C1 segment of cervical spinal cord (tissue), 14 donors: ENCODE results near the gene WWP2.
A peak's percentile ranks its signal among the peaks of the same experiment; 100 is the strongest.

ENCODE experiments used
- DNase-seq, 14 donors: peaks; one replicate each; lab custom pipeline; 2025; lab: John Stamatoyannopoulos, UW

Gene WWP2

DNA sequence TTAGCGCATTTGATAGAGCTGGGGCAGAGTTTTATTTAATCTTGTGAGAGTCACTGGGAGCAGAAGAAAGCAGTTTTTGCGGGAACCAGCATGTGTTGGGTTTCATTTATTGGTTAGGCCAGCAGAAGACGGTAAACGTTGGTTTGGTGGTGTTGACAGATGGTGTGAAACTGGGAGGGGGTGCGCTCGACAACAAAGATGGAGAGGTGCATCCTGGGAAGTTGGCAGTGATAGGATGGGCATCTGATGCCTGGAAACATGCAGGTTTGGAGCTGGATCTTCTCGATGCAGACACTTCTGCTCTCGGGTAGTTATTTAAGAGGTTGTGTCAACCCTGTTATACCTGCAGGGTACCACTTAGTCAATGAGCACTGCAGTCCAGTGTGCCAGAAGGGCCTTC, 164.1 kb downstream of the WWP2 start:
- DNase-seq, result peak in 2 of 14 donors; percentile 4 to 82

DNA sequence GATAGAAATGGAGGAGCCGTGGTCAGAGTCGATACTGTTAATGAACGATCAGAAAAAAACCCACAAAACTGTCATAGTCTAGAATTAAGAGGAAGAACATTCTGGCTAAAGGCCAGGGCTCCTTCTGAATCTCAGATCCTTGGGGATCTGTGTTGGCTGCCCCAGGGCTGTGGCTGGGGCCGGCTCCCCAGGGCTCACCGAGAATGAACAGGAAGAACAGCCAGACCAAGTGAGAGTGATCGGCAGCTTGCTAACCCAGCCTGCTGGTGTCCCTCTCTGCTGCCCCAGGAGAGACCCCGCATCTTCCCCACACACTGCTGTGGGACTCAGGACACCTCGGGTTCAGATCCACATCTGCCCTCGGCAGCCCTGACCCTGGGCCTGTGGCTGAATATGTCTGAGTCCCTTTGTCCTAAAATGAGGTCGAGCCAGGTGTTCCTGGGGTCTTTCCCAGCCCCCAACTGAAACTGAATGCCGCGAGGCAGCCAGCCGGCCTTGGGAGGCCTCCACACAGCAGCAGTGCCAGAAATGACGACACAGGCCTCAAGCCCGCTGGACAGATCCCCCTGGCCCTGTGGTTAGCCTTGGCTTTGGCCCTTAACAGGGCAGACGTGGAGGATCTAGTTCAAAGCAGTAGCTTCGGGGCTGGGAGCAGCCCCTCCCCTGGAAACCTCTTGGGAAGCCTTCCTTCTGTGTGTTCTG, 165.1 kb downstream of the WWP2 start:
- peak in 10 of 14 donors; percentile 12 to 57 (median 28) for DNase-seq

DNA sequence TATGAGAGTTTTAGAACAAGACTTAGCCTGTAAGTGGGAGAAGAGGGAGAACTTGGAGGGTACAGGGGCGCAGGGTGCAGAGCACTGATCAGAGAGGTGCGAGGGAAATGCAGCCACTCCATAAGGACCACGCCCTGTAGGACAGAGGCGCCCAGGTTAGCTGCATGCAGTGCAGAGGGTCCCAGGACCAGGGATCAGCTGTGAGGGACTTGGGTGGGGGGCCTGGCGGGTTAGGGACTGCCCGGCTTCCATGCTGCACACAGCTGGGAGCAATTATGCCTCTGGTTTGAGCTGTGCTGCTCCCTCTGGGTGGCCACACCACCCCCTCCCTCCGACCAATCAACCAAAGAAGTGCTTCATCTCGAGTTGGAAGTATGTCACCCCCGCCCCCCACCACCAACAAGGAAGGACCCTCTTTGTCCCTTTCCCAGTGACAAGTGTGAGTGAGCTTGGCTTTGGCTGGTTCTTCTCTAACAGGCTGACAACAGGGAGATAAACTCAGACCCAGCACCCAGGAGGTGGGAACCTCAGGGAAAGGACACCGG, 166.8 kb downstream of the WWP2 start:
- no peak for DNase-seq

DNA sequence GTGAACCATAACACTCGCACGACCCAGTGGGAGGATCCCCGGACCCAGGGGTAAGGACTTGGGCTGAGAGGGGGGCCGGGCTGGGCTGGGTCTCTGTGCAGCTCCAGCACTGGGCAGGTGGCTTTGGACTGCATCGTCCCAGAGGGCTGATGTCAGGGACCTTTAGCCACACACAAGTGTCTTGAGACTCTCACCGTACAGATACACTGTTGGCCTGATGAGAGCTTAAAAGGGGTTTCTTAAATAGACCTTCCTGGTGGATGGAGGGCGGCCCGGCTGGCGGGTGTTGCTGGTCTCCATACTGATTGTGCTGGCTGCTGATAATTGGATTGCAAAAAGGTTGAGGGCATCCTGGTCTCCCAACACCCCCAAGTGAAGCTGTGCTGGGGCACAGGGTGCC, 167.3 kb downstream of the WWP2 start:
- no peak for DNase-seq

DNA sequence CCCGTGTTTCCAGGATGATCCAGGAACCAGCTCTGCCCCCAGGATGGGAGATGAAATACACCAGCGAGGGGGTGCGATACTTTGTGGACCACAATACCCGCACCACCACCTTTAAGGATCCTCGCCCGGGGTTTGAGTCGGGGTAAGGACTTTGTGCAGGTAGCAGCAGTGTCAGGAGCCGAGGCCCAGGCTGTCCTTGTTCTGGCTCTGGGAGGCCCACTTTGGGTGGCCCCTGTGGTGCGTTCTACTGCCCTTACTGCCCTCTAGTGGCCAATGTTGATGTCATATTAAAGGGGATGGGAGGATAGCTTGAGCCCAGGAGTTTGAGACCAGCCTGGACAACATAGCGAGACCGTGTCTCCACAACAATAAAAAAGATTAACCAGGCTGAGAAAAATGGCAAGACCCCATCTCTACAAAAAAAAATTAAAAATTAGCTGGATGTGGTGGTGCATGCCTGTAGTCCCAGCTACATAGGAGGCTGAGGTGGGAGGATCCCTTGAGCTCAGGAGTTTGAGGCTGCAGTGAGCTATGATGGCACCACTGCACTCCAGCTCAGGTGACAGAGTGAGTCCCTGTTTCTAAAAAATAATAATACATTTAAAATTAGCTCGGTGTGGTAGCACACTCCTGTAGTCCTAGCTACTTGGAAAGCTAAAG, 168.1 kb downstream of the WWP2 start:
- DNase-seq, result peak in 6 of 14 donors; percentile 11 to 45 (median 25)

DNA sequence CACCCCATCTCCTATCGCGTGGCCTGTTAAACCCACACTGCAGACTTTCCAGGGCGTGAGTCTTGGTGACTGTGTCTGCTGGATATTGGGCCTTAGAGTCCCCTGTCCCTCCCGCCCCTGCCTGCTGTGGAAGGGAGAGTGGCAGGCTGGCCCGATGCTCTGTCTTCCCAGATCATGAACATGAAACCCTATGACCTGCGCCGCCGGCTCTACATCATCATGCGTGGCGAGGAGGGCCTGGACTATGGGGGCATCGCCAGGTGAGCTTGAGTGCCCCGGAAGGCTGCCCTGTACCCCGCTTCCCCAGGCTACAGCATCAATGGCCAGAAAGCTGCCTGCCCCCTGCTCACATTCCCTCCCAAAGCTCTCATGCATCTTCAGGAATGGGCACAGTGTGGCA, 169.5 kb downstream of the WWP2 start:
- DNase-seq, result no peak

DNA sequence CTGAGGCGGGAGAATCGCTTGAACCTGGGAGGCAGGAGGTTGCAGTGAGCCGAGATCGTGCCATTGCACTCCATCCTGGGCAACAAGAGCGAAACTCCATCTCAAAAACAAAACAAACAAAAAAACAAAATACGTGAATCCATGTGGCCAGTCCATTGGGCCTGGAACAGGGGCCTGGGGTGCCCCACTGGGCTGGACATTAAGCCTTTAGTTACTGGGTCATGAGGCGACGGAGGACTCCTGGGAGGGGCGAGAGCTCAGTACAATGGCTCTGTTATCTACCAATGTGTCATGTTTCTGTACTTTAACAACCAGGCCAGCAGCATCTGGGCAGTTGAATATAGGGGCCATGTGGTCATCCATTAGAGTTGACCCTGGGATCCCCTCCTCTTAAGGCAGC, 170.1 kb downstream of the WWP2 start:
- DNase-seq, result peak in 7 of 14 donors; percentile 17 to 67 (median 32)

DNA sequence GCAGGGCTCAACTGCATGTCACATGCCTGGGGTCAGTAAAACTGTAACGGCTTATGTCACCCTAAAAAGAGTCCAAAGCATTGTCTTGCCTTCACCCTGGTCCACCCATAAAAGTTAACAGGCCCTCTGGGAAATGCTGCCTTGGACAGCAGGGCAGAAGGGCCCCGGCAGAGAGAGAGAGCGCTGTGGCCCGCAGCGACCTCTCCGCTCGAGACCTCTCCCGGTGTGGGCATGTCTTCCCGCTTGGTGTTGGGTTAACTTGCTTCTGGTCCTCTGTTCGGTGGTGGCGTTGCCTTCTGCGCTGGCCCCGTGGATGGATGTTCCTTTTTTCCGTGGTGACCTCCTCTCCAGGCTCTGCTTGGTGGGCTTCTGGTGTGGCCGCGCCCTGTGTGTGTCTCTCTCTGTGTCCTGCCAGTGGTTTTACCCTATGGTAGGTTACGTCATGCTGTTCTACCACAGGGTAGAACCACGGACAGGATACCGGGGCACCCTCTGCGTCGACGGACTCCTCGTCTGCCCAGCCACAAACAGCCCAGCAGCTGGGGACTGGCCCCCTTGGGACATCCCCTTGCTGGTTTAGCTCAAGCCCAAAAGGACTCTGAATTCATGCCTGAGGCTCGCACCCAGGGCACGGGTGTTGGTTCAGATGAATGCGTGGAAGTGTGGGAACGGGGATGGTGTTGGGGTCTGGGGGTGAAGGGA, 170.7 kb downstream of the WWP2 start:
- DNase-seq, result no peak

DNA sequence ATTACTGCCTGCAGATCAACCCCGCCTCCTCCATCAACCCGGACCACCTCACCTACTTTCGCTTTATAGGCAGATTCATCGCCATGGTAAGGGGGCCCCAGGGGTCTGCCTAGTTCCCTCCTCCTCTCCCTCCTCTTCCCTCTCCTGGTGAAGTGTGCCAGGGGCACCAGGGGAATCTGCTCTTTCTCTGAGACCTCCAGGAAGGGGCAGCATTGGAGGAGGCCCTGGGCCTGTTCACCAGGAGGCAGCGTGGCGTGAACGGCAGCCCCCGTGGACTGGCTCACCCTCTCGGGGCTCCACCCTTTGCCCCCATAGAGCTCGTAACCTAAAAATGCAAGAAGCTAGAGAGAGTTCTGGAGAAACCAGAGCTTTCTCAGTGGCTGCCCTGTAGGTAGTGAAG, 171.9 kb downstream of the WWP2 start:
- no peak for DNase-seq

DNA sequence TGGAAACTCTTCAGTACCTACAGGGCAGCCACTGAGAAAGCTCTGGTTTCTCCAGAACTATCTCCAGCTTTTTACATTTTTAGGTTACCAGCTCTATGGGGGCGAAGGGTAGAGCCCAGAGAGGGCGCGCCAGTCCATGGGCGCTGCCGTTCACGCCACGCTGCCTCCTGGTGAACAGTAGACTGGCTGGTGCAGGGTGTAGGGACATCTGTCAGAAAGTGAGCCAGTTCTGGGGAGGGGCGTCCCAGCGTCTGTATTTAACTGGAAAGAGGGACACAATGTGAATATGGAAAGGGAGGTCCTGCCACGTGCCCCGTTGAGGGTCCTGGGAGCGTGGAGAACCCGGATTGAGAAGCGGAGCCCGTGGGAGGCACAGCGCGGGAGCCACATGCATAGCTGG, 172.6 kb downstream of the WWP2 start:
- no peak for DNase-seq

DNA sequence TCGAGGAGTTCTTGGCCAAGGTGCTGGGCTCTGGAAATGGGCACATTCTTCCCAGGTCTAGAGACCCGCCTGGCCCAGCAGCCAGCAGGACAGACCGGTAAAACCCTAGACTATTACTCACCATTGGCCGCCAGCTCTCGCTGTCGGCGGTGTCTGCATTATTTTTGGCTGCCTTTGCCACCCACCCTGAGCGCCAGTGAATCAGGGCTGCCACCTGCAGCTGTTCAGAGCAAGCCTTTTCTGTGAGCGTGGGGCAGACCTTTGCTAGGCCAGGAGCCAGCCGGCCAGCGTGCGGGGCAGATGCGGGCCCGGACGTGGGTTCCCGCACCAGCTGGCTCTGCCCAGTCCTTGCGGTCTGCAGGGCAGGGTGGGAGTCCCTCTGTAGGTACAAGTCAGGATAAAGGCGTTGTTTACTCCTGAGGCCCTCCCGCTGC, 173.2 kb downstream of the WWP2 start:
- DNase-seq, result no peak

DNA sequence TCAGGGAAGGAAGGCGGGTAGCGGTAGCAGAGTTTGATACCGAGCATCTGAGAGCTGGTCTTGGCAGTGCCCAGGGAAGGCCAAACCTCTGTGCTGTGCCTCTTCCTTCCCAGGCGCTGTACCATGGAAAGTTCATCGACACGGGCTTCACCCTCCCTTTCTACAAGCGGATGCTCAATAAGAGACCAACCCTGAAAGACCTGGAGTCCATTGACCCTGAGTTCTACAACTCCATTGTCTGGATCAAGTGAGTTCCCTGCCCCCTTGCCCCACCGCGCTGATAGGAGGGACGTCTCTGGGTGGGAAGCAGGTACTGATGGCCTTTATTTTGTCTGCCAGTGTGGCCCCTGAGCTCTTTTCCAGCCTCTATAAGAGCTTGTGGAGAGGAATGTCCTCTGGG, 173.6 kb downstream of the WWP2 start:
- DNase-seq, result no peak

DNA sequence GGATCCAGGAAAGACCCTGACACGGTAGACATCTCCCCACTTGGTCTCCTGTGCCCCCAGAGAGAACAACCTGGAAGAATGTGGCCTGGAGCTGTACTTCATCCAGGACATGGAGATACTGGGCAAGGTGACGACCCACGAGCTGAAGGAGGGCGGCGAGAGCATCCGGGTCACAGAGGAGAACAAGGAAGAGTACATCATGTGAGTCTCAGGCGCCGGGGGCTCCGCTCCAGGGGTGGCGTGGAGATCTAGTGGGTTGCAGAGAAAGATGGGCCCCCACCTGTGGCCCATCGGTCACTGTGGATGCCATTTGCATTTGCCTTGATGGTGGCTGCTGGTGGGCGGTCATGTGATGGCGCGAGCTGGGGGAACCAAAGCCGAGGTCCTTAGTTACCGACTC, 174.1 kb downstream of the WWP2 start:
- DNase-seq, result no peak

DNA sequence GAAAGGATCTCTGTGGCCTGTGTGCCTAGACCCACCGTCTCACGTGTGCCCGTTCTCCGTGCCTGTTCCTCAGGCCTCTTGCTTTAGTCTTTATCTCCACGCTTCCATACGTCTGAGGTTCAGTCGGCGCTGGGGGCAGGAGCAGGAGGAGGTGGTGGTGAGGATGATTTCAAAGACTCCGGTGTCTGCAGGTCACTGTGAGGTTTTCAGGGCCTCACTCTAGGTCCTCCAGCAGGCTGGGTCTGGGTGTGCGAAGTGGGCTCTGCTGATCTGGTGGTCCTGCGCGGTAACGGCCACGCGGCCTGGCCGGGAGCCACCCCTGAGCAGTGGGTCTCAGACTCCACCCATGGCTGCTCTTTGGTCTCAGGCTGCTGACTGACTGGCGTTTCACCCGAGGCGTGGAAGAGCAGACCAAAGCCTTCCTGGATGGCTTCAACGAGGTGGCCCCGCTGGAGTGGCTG, 174.6 kb downstream of the WWP2 start:
- DNase-seq, result no peak

DNA sequence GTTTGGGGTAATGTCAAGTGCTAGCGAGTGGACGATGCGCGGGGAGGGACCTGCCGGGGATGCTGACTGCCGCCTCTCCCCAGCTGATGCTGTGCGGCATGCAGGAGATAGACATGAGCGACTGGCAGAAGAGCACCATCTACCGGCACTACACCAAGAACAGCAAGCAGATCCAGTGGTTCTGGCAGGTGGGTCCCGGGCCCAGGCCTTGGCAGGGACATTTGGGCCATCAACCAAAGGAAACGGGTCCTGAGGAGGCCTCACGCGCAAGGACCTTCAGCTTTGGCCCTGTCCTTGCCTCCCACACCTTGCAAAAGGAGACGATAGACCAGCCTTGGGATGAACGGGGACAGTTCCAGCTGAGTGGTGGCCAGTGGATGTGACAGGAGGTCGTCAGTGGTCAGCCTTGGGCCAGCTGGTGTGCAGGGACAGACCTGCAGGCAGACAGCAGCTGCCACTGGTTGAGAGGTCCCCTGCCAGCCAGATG, 175.4 kb downstream of the WWP2 start:
- DNase-seq, result peak in 4 of 14 donors; percentile 10 to 49 (median 34)

DNA sequence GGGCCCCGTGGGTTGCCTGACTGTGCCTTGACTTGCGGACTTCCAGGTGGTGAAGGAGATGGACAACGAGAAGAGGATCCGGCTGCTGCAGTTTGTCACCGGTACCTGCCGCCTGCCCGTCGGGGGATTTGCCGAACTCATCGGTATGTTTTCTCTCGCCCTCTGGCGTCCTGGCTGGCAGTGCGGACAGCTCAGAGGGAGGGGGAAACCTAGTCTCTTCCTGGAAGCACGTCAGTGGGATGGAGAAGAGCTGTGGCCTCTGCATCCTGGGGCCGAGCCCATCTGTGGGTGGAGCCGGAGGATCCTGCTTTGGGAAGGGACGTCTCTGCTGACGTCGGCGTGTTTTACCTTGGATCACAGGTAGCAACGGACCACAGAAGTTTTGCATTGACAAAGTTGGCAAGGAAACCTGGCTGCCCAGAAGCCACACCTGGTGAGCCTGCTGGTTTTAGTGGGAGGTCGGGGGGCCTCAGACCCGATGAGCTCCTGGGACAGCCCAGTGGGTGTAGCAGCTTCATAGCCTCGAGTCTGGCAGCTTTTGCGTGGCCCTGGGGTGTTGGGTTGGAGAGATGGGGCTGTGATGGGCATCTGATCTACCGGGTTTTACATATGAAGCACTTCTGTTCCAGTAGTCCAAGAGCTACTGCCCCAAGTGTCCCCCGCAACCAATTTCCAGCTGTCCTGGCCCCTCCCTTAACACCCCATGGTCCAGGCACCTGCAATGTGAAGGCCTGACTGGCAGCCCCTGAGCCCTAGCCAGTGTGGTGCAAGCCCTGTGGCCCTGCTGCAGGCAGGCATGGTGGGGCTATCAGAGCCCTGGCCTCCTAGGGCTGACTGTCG, 177.1 kb downstream of the WWP2 start:
- DNase-seq, result no peak

DNA sequence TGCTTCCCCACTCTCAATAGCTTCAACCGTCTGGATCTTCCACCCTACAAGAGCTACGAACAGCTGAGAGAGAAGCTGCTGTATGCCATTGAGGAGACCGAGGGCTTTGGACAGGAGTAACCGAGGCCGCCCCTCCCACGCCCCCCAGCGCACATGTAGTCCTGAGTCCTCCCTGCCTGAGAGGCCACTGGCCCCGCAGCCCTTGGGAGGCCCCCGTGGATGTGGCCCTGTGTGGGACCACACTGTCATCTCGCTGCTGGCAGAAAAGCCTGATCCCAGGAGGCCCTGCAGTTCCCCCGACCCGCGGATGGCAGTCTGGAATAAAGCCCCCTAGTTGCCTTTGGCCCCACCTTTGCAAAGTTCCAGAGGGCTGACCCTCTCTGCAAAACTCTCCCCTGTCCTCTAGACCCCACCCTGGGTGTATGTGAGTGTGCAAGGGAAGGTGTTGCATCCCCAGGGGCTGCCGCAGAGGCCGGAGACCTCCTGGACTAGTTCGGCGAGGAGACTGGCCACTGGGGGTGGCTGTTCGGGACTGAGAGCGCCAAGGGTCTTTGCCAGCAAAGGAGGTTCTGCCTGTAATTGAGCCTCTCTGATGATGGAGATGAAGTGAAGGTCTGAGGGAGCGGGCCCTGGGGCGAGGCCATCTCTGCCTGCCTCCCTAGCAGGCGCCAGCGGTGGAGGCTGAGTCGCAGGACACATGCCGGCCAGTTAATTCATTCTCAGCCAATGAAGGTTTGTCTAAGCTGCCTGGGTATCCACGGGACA, 177.9 kb downstream of the WWP2 start:
- DNase-seq, result no peak

DNA sequence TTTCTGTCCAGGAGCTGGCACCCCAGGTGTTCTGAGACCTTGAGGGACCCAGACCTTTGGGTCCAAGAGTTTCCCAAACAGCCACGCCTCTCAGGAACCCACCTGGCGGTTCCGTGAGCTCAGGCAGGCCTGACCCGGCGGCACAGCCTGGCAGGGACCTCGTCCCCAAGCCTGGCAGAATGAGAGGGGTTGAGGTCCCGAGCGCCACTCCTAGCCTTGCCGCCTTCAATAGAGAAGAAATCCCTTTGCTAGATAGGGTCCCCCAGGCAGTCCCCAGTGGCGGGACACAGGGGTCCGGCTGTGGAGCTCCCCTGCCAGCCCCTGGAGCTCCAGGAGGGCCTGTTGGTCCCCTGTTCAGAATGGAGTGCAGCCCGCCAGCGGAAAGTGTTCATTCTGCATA, 178.5 kb downstream of the WWP2 start:
- DNase-seq, result no peak

DNA sequence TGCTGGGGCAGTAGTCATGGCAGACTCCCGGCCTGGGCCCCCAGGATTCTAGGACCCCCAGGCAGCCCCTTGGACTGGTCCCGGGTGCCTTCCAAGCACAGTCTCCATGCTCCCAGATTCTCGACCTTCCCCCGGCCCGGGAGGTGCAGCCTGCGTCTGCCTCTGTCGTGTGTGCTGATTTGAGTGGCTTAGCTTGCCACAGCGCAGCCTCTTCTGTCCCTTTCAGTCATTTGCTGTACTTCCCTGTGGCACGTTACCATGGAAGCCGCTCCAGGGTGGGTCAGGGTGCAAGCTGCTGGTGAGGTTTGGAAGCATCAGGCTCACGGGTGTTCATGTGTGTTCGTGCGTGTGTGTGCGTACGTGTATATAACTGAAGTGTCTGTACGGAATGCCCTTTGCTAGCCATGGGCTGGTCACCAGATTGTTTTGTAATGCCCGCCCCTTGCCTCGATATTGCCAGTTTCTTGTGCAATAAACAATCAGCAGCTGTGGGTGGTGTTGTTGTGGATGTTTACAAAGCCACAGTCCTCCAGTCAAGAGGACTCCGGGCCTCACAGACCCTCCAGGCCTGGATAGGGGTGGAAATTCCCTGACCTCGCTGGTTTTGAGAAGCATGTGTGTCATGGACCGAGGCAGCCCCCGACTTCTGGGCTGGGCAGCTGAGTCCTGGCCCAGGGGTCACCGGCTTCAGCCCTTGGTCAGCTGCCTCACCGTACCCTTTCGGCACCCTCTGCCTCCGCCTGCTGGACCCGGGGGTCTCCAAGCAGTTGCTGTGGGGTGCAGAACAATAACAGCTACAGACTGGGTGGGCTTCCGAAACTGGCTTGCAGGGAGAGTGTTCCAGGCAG, 179.3 kb downstream of the WWP2 start:
- DNase-seq, result no peak

DNA sequence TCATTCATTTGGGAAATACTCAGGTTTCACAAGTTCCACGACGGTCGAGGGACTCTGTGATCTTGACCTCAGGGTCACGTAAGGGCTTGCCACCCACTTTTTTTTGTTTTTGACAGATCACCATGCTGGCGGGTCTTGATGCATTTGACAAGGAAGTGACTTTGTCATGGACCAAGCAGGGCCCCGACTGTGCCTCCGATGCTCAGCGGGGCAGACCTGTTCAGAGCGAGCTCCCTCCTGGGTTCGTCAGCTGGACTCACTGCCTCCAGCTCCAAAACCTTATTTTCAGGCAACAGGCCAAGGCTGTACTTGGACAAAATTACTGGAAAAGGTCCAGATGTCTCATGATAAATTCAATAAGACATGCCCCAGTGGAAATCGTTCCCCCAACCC, 180.0 kb downstream of the WWP2 start:
- DNase-seq, result no peak
